ENCODE data around the gene PSD2.

The PSD2 gene

GRCh38 chr5:139864716-139865483, 69.3 kb downstream of the PSD2 start:
- no peak overlapping the region for H3K4me3 ChIP-seq (ENCODE audit: low read depth, low read length)
- no peak for TF ChIP-seq CTCF (IDR thresholded peaks at IDR 0.05; ENCODE audit: low read depth, low read length)

GRCh38 chr5:139867109-139867508, 71.5 kb downstream of the PSD2 start:
- no peak overlapping the region for H3K4me3 ChIP-seq (ENCODE audit: low read depth, low read length)
- no peak for TF ChIP-seq CTCF (IDR thresholded peaks at IDR 0.05; ENCODE audit: low read depth, low read length)

- TF ChIP-seq CTCF (IDR thresholded peaks at IDR 0.05; ENCODE audit: low read depth, low read length): no peak
- H3K4me3 ChIP-seq (ENCODE audit: low read depth, low read length): no peak overlapping the region
Observed at GRCh38 chr5:139867581-139867980, 72.0 kb downstream of the PSD2 start.

- TF ChIP-seq CTCF (IDR thresholded peaks at IDR 0.05; ENCODE audit: low read depth, low read length): no peak
- no peak overlapping the region for H3K4me3 ChIP-seq (ENCODE audit: low read depth, low read length)
Observed at GRCh38 chr5:139869042-139869790, 73.6 kb downstream of the PSD2 start.

- TF ChIP-seq CTCF (IDR thresholded peaks at IDR 0.05; ENCODE audit: low read depth, low read length): no peak
- no peak overlapping the region for H3K4me3 ChIP-seq (ENCODE audit: low read depth, low read length)
Observed at GRCh38 chr5:139870677-139871076, 75.1 kb downstream of the PSD2 start.

GRCh38 chr5:139871614-139872013, 76.0 kb downstream of the PSD2 start:
- TF ChIP-seq CTCF (IDR thresholded peaks at IDR 0.05; ENCODE audit: low read depth, low read length): no peak
- H3K4me3 ChIP-seq (ENCODE audit: low read depth, low read length): no peak overlapping the region
